RPMI8226 (cell line): ENCODE data around the gene SOX15.

ENCODE experiments used
- DNase-seq: peaks from one replicate; pipeline ENCODE4 v3.0.0-alpha.2; 2015

SOX15 gene

GRCh38 chr17:7556627-7557026, 33.3 kb downstream of the SOX15 start:
- DNase-seq, result no peak

- DNase-seq, result no peak
Observed at GRCh38 chr17:7555320-7555948, 34.5 kb downstream of the SOX15 start.

- no peak for DNase-seq
Observed at GRCh38 chr17:7553356-7553755, 36.5 kb downstream of the SOX15 start.

- peak; percentile 66 for DNase-seq
Observed at GRCh38 chr17:7552621-7553051, 37.3 kb downstream of the SOX15 start.

- DNase-seq, result no peak
Observed at GRCh38 chr17:7551396-7551795, 38.5 kb downstream of the SOX15 start.

- DNase-seq, result no peak
Observed at GRCh38 chr17:7550344-7550743, 39.5 kb downstream of the SOX15 start.

GRCh38 chr17:7549401-7550055, 40.4 kb downstream of the SOX15 start:
- DNase-seq, result no peak

GRCh38 chr17:7548585-7549400, 41.1 kb downstream of the SOX15 start, which contains the start of gene TNFSF12:
TSS of gene TNFSF12 (plus strand) at chr17:7549058. CDS start at chr17:7549154, 96 bp downstream.
- no peak for DNase-seq

- DNase-seq, result no peak
Observed at GRCh38 chr17:7544911-7545310, 45.0 kb downstream of the SOX15 start.

GRCh38 chr17:7541074-7541621, 48.7 kb downstream of the SOX15 start:
- no peak for DNase-seq

- DNase-seq, result no peak
Observed at GRCh38 chr17:7538891-7539545, 50.9 kb downstream of the SOX15 start.
